SK-N-SH (cell line): Measurements from ENCODE around the gene MYO5C. TPM values are rescaled to one million over a fixed set of nuclear protein-coding genes. Genes with fewer than 3 reads are reported as not detected.

Experiments used
- CTCF ChIA-PET: fragments of 300-600, 350-600 bp; formaldehyde crosslinking; extraction: SDS; loops from one replicate; lab custom pipeline; 2021; lab: Yijun Ruan, JAX
- POLR2A ChIA-PET: fragments of 350-600 bp; sonication (Branson Sonifier 250); formaldehyde crosslinking; extraction: SDS; loops from one replicate; lab custom pipeline; 2020; ENCODE audit warnings: antibody characterized with exemption, inconsistent platforms; lab: Yijun Ruan, JAX
- DNase-seq: peaks from one replicate; pipeline ENCODE4 v3.0.0; 2012
- H2AFZ ChIP-seq: fragments of 200-600 bp; sonication (generic); 2 replicates; pipeline ENCODE4 v1.8.1; 2016; ENCODE audit warnings: antibody characterized with exemption, mild to moderate bottlenecking, low read depth
- H3F3A ChIP-seq: fragments of 200-600 bp; sonication (generic); replicated peaks from 2 replicates; pipeline ENCODE3; 2016; ENCODE audit warnings: antibody characterized with exemption, mild to moderate bottlenecking; ENCODE audit not compliant: insufficient read depth
- H3K27ac ChIP-seq, 2 experiments: fragments of 200-500 bp in 1 of 2; fragments of 200-600 bp in 1 of 2; sonication (Bioruptor generic) in 1 of 2; sonication (generic), shearing (Covaris generic) in 1 of 2; 2 replicates each; pipeline versions ENCODE4 v1.5.1 to v1.6.1; 2014 to 2016; ENCODE audit warnings: low read depth in 2 of 2, inconsistent platforms in 1 of 2, low read length in 1 of 2, mild to moderate bottlenecking in 1 of 2, mixed read lengths in 1 of 2
- H3K27me3 ChIP-seq: fragments of 200-600 bp; sonication (generic), shearing (Covaris generic); 2 replicates; pipeline ENCODE4 v1.6.1; 2016; ENCODE audit warnings: mixed run types; ENCODE audit not compliant: insufficient read depth
- H3K36me3 ChIP-seq, 2 experiments: fragments of 200-500 bp in 1 of 2; fragments of 200-600 bp in 1 of 2; sonication (Bioruptor generic) in 1 of 2; sonication (generic) in 1 of 2; replicated peaks in 1 of 2; 2 replicates each; pipeline versions ENCODE3 to v1.5.1; 2014 to 2016; ENCODE audit warnings: low read length in 1 of 2, mild to moderate bottlenecking in 1 of 2; ENCODE audit not compliant: insufficient read depth in 2 of 2, control insufficient read depth in 1 of 2
- H3K4me1 ChIP-seq, 2 experiments: fragments of 200-500 bp in 1 of 2; fragments of 200-600 bp in 1 of 2; sonication (Bioruptor generic) in 1 of 2; sonication (generic), shearing (Covaris generic) in 1 of 2; 2 replicates each; pipeline versions ENCODE4 v1.5.1 to v1.6.1; 2014 to 2016; ENCODE audit warnings: low read depth in 1 of 2, low read length in 1 of 2, mixed run types in 1 of 2; ENCODE audit not compliant: insufficient read depth in 2 of 2, control insufficient read depth in 1 of 2
- H3K4me2 ChIP-seq: fragments of 200-600 bp; sonication (generic), shearing (Covaris generic); 2 replicates; pipeline ENCODE4 v1.6.1; 2017; ENCODE audit warnings: mixed run types
- H3K4me3 ChIP-seq, 2 experiments: fragments of 200-500 bp in 1 of 2; fragments of 200-600 bp in 1 of 2; sonication (Bioruptor generic) in 1 of 2; sonication (generic), shearing (Covaris generic) in 1 of 2; 2 replicates each; pipeline versions ENCODE4 v1.5.1 to v1.8.1; 2014 to 2016; ENCODE audit warnings: low read depth in 2 of 2, inconsistent platforms in 1 of 2, low read length in 1 of 2, mild to moderate bottlenecking in 1 of 2, mixed read lengths in 1 of 2, moderate library complexity in 1 of 2
- H3K79me2 ChIP-seq: fragments of 200-600 bp; sonication (generic); 2 replicates; pipeline ENCODE4 v1.8.1; 2017; ENCODE audit warnings: mild to moderate bottlenecking; ENCODE audit not compliant: insufficient read depth
- H3K9ac ChIP-seq: fragments of 200-600 bp; sonication (generic); 2 replicates; pipeline ENCODE4 v1.6.1; 2017; ENCODE audit warnings: mixed run types
- H3K9me2 ChIP-seq: fragments of 200-600 bp; sonication (generic); 2 replicates; pipeline ENCODE4 v1.6.1; 2017; ENCODE audit warnings: mixed run types
- H3K9me3 ChIP-seq: fragments of 200-600 bp; sonication (generic); 2 replicates; pipeline ENCODE4 v1.6.1; 2017; ENCODE audit warnings: mixed run types, mild to moderate bottlenecking, moderate library complexity
- H4K20me1 ChIP-seq: fragments of 200-600 bp; sonication (generic); 2 replicates; pipeline ENCODE4 v1.6.1; 2017; ENCODE audit warnings: mild to moderate bottlenecking, mixed run types; ENCODE audit not compliant: insufficient read depth
- CHD2 ChIP-seq: fragments of 150-350 bp; IDR thresholded peaks from 2 replicates; pipeline ENCODE4 v1.6.1; 2018; ENCODE audit warnings: low read length; ENCODE audit not compliant: partially characterized antibody
- CTCF ChIP-seq: fragments of 200-600 bp; sonication (generic); IDR thresholded peaks from 2 replicates; pipeline ENCODE4 v1.6.1; 2017; ENCODE audit warnings: antibody characterized with exemption, mild to moderate bottlenecking, moderate library complexity
- MEF2A ChIP-seq: IDR thresholded peaks from 2 replicates; pipeline ENCODE4 v1.4.0; 2012; ENCODE audit warnings: low read depth, borderline replicate concordance
- YY1 ChIP-seq: IDR thresholded peaks from 2 replicates; pipeline ENCODE4 v1.4.0; 2012; ENCODE audit warnings: low read depth, mild to moderate bottlenecking
- WGBS: methylation state at CpG from one replicate; pipeline ENCODE4 v1.1.6; 2017; ENCODE audit warnings: low lambda C conversion rate; 5-methylcytosine and 5-hydroxymethylcytosine counted together
- polyA plus RNA-seq, 3 experiments: library from polyadenylated mRNA; depleted of rRNA; stranded (reverse); fragments of >200 nt; gene quantifications; 2 replicates each; pipeline ENCODE4 v1.2.3, GENCODE V29; 2012

Gene MYO5C
- polyA plus RNA-seq, 1 of the 3 experiments (the other 2 are of a cell fraction) = 0.99 TPM

- no peak overlapping the region for H3K9ac ChIP-seq
- no peaks in the 10 kb centered on the region for H3K27me3 ChIP-seq
- TF ChIP-seq CHD2 (no peak), MEF2A (no peak), CTCF (no peak)
- no peaks in the 10 kb centered on the region for H4K20me1 ChIP-seq
- peaks cover 0 to 15% of the 10 kb centered on the region in 2 experiments; a peak in 1 of 4 replicates for H3K4me1 ChIP-seq
- no peak overlapping the region for H3K4me3 ChIP-seq
- 90% methylated on average over 9 of the region's 10 CpGs for WGBS
- POLR2A ChIA-PET = no interaction called here
- H2AFZ ChIP-seq = no peak overlapping the region
- H3K27ac ChIP-seq = no peak overlapping the region; a peak in 1 of 4 replicates
- H3K9me2 ChIP-seq = no peaks in the 10 kb centered on the region
- DNase-seq = no peak
- H3K36me3 ChIP-seq = no peaks in the 10 kb centered on the region
- H3K79me2 ChIP-seq = no peaks in the 10 kb centered on the region
- no peaks in the 10 kb centered on the region for H3F3A ChIP-seq
- no peak overlapping the region for H3K4me2 ChIP-seq
- H3K9me3 ChIP-seq = no peaks in the 10 kb centered on the region
- CTCF ChIA-PET = interaction anchor here (1.2 to 1.7 kb wide), 2 partner anchors 25 to 142 kb away, joined by 3 to 7 read pairs; no protein-coding TSS in a partner anchor
These were observed 14.2 kb downstream of the MYO5C start for GRCh38 chr15:52281085-52282035.

GRCh38 chr15:52280326-52281084 lies 15.1 kb downstream of the MYO5C start:
- peaks cover 0 to 15% of the 10 kb centered on the region in 2 experiments; a peak in 1 of 4 replicates for H3K4me1 ChIP-seq
- no peaks in the 10 kb centered on the region for H3K9me3 ChIP-seq
- no peak overlapping the region for H3K4me3 ChIP-seq
- no peaks in the 10 kb centered on the region for H3K9me2 ChIP-seq
- H3K27me3 ChIP-seq = no peaks in the 10 kb centered on the region
- no peaks in the 10 kb centered on the region for H3K79me2 ChIP-seq
- no peak overlapping the region for H2AFZ ChIP-seq
- no peak overlapping the region for H3K27ac ChIP-seq
- TF ChIP-seq CTCF = no peak
- no peak for TF ChIP-seq YY1
- H3K36me3 ChIP-seq = no peaks in the 10 kb centered on the region
- no peak overlapping the region for H3K4me2 ChIP-seq
- 87% methylated on average over 11 of the region's 11 CpGs for WGBS
- no peaks in the 10 kb centered on the region for H4K20me1 ChIP-seq
- H3F3A ChIP-seq = no peaks in the 10 kb centered on the region
- no peak overlapping the region for H3K9ac ChIP-seq
- ChIA-PET CTCF (interaction anchor here (0.8 to 2.0 kb wide), 4 partner anchors 24 to 141 kb away, joined by 3 to 8 read pairs (median 5); no protein-coding TSS in a partner anchor), POLR2A (no interaction called here)
- no peak for DNase-seq
